Liver (tissue), 9 donors: ENCODE data around the gene AP4S1. TPM values are rescaled to one million over a fixed set of nuclear protein-coding genes. Genes with fewer than 3 reads are reported as not detected.

Experiments used
- DNase-seq: peaks from one replicate; pipeline ENCODE4 v3.0.0-alpha.2; 2017; ENCODE audit warnings: low spot score
- H3K27ac ChIP-seq, 2 donors: one replicate each; pipeline ENCODE4 v1.7.0; 2013; ENCODE audit warnings: inconsistent platforms in 2 of 2, low read length in 2 of 2, control low read depth in 1 of 2, low read depth in 1 of 2, mild to moderate bottlenecking in 1 of 2
- H3K27me3 ChIP-seq, 4 donors: one replicate each; pipeline versions ENCODE4 v1.6.1 to v1.7.0; 2013; ENCODE audit warnings: low read length in 3 of 4, inconsistent platforms in 1 of 4, mild to moderate bottlenecking in 1 of 4, moderate library complexity in 1 of 4; ENCODE audit not compliant: control insufficient read depth in 4 of 4, insufficient read depth in 4 of 4
- H3K36me3 ChIP-seq, 4 donors: one replicate each; pipeline versions ENCODE4 v1.6.1 to v1.7.0; 2013; ENCODE audit warnings: low read length in 3 of 4, mild to moderate bottlenecking in 3 of 4, low read depth in 1 of 4, moderate library complexity in 1 of 4; ENCODE audit not compliant: control insufficient read depth in 4 of 4, insufficient read depth in 3 of 4
- H3K4me1 ChIP-seq, 4 donors: one replicate each; pipeline versions ENCODE4 v1.6.1 to v1.7.0; 2013; ENCODE audit warnings: low read length in 3 of 4, mild to moderate bottlenecking in 3 of 4, moderate library complexity in 1 of 4; ENCODE audit not compliant: control insufficient read depth in 4 of 4, insufficient read depth in 4 of 4
- H3K4me3 ChIP-seq, 3 donors: one replicate each; pipeline versions ENCODE4 v1.6.1 to v1.7.0; 2013; ENCODE audit warnings: low read length in 3 of 3, control low read depth in 1 of 3, low read depth in 1 of 3, mild to moderate bottlenecking in 1 of 3
- H3K9ac ChIP-seq, 2 donors: one replicate each; pipeline ENCODE4 v1.7.0; 2013; ENCODE audit warnings: low read length in 2 of 2, mild to moderate bottlenecking in 2 of 2, moderate library complexity in 2 of 2, control low read depth in 1 of 2, low read depth in 1 of 2
- H3K9me3 ChIP-seq, 4 donors: one replicate each; pipeline versions ENCODE4 v1.6.1 to v1.7.0; 2013; ENCODE audit warnings: low read length in 3 of 4; ENCODE audit not compliant: control insufficient read depth in 4 of 4
- ATF3 ChIP-seq: IDR thresholded peaks from 2 replicates; pipeline ENCODE4 v1.6.1; 2016; ENCODE audit warnings: antibody characterized with exemption
- CTCF ChIP-seq: fragments of 150-350 bp; IDR thresholded peaks from 2 replicates; pipeline ENCODE4 v1.5.1; 2017; ENCODE audit warnings: improper control_type of control experiment, low read depth, low read length; ENCODE audit not compliant: missing input control
- EGR1 ChIP-seq, 2 donors: IDR thresholded peaks; 2 replicates each; pipeline ENCODE4 v1.6.1; 2016 to 2018; ENCODE audit warnings: antibody characterized with exemption in 2 of 2, low read depth in 2 of 2
- FOXA1 ChIP-seq: IDR thresholded peaks from 2 replicates; pipeline ENCODE4 v1.6.1; 2016; ENCODE audit warnings: antibody characterized with exemption
- FOXA2 ChIP-seq: IDR thresholded peaks from 2 replicates; pipeline ENCODE4 v1.6.1; 2016; ENCODE audit warnings: antibody characterized with exemption
- GABPA ChIP-seq, 2 donors: IDR thresholded peaks in 1 of 2; conservative IDR thresholded peaks in 1 of 2; 2 replicates each; pipeline ENCODE4 v1.6.1; 2016; ENCODE audit warnings: antibody characterized with exemption in 2 of 2, mild to moderate bottlenecking in 1 of 2, moderate library complexity in 1 of 2
- HNF4A ChIP-seq, 2 donors: conservative IDR thresholded peaks; 2 replicates each; pipeline ENCODE4 v1.6.1; 2016; ENCODE audit warnings: antibody characterized with exemption in 2 of 2, mild to moderate bottlenecking in 2 of 2
- HNF4G ChIP-seq: IDR thresholded peaks from 2 replicates; pipeline ENCODE4 v1.6.1; 2016; ENCODE audit warnings: antibody characterized with exemption
- JUND ChIP-seq, 2 donors: IDR thresholded peaks; 2 replicates each; pipeline ENCODE4 v1.6.1; 2016; ENCODE audit warnings: antibody characterized with exemption in 2 of 2
- MAX ChIP-seq: IDR thresholded peaks from 2 replicates; pipeline ENCODE4 v1.6.1; 2016; ENCODE audit warnings: antibody characterized with exemption
- NR2F2 ChIP-seq: IDR thresholded peaks from 2 replicates; pipeline ENCODE4 v1.6.1; 2016; ENCODE audit warnings: antibody characterized with exemption
- RAD21 ChIP-seq, 2 donors: IDR thresholded peaks; 2 replicates each; pipeline ENCODE4 v1.6.1; 2016; ENCODE audit warnings: antibody characterized with exemption in 2 of 2, mild to moderate bottlenecking in 2 of 2
- REST ChIP-seq: IDR thresholded peaks from 2 replicates; pipeline ENCODE4 v1.6.1; 2016; ENCODE audit warnings: antibody characterized with exemption, mild to moderate bottlenecking
- RXRA ChIP-seq, 2 donors: IDR thresholded peaks; 2 replicates each; pipeline ENCODE4 v1.6.1; 2017 to 2018; ENCODE audit warnings: antibody characterized with exemption in 2 of 2, mild to moderate bottlenecking in 1 of 2
- SP1 ChIP-seq: IDR thresholded peaks from 2 replicates; pipeline ENCODE4 v1.6.1; 2018; ENCODE audit warnings: antibody characterized with exemption, mild to moderate bottlenecking
- YY1 ChIP-seq: IDR thresholded peaks from 2 replicates; pipeline ENCODE4 v1.6.1; 2016; ENCODE audit warnings: antibody characterized with exemption, mild to moderate bottlenecking
- ZBTB33 ChIP-seq: IDR thresholded peaks from 2 replicates; pipeline ENCODE4 v1.6.1; 2016; ENCODE audit warnings: antibody characterized with exemption
- WGBS: extraction: QIAGEN DNeasy Blood & Tissue Kit; methylation state at CpG from one replicate; pipeline ENCODE4 v1.1.7; 2013; 5-methylcytosine and 5-hydroxymethylcytosine counted together
- polyA plus RNA-seq, 2 donors: library from polyadenylated mRNA; stranded (reverse) in 1 of 2; unstranded in 1 of 2; fragments of 200-250 nt in 1 of 2; fragments of >200 nt in 1 of 2; fragmentation: Nextera tagmentation in 1 of 2; extraction: Ambion mirVana in 1 of 2; gene quantifications; one replicate each; pipeline versions ENCODE4 v1.2.1 to v1.2.3, GENCODE V29; 2013 to 2015
- total RNA-seq, 2 donors: library from RNA; depleted of rRNA; stranded (reverse); fragments of >200 nt; gene quantifications; one replicate each; pipeline ENCODE4 v1.2.3, GENCODE V29; 2014
- donor health status: healthy.
- donor health status: healthy.
- donor health status: healthy.
- donor health status: healthy.
- donor health status: healthy.

The AP4S1 gene
- total and polyA plus RNA-seq, 4 donors = 1.3 to 4.3 (median 1.7) TPM

GRCh38 chr14:31083781-31084180 lies 58.3 kb downstream of the AP4S1 start:
- Histone ChIP-seq H3K9ac (no peak overlapping the region), H3K9me3 (no peaks in the 10 kb centered on the region), H3K27me3 (no peaks in the 10 kb centered on the region), H3K36me3 (peaks cover 0 to 3% (median 2%) of the 10 kb centered on the region in 4 donors), H3K4me1 (no peaks in the 10 kb centered on the region), H3K27ac (no peak overlapping the region), H3K4me3 (no peak overlapping the region)
- TF ChIP-seq HNF4A (conservative IDR thresholded peaks at IDR 0.05) = no peak
- no peak for TF ChIP-seq RAD21 (IDR thresholded peaks at IDR 0.05)
- TF ChIP-seq FOXA2 = no peak
- no peak for TF ChIP-seq REST
- TF ChIP-seq SP1 = no peak
- TF ChIP-seq YY1 = no peak
- TF ChIP-seq JUND (IDR thresholded peaks at IDR 0.05) = no peak
- TF ChIP-seq GABPA (IDR thresholded peaks at IDR 0.05 in 1 of 2, conservative IDR thresholded peaks at IDR 0.05 in 1 of 2) = no peak
- TF ChIP-seq RXRA (IDR thresholded peaks at IDR 0.05) = no peak
- TF ChIP-seq CTCF = no peak
- no peak for TF ChIP-seq MAX
- no peak for TF ChIP-seq NR2F2
- no peak for TF ChIP-seq HNF4G
- no peak for TF ChIP-seq ZBTB33
- TF ChIP-seq ATF3 = no peak
- TF ChIP-seq FOXA1 = no peak
- TF ChIP-seq EGR1 (IDR thresholded peaks at IDR 0.05; ENCODE audit: low read depth in 2 of 2) = no peak
- DNase-seq = no peak
- 94% methylated on average over 3 of the region's 3 CpGs for WGBS

- Histone ChIP-seq H3K9me3 (no peaks in the 10 kb centered on the region), H3K4me1 (no peaks in the 10 kb centered on the region), H3K36me3 (peaks cover 0 to 3% (median 2%) of the 10 kb centered on the region in 4 donors), H3K4me3 (no peak overlapping the region), H3K27me3 (no peaks in the 10 kb centered on the region), H3K27ac (no peak overlapping the region), H3K9ac (no peak overlapping the region)
- 96% methylated on average over 5 of the region's 5 CpGs for WGBS
- no peak for DNase-seq
- TF ChIP-seq JUND (IDR thresholded peaks at IDR 0.05) (no peak), EGR1 (IDR thresholded peaks at IDR 0.05; ENCODE audit: low read depth in 2 of 2) (no peak), REST (no peak), HNF4G (no peak)
These were observed 58.9 kb downstream of the AP4S1 start for GRCh38 chr14:31084385-31084784.
